Ishikawa (cell line): Measurements from ENCODE around the gene GTPBP3.

ENCODE experiments used
- EGR1 ChIP-seq: IDR thresholded peaks from 2 replicates; pipeline ENCODE4 v1.6.1; 2012
- EP300 ChIP-seq: IDR thresholded peaks from 2 replicates; pipeline ENCODE4 v1.6.1; 2012; ENCODE audit warnings: borderline replicate concordance
- FOXM1 ChIP-seq: IDR thresholded peaks from 2 replicates; pipeline ENCODE4 v1.6.1; 2012; ENCODE audit warnings: low read depth, borderline replicate concordance
- NFIC ChIP-seq: IDR thresholded peaks from 2 replicates; pipeline ENCODE4 v1.6.1; 2012
- RAD21 ChIP-seq: IDR thresholded peaks from 2 replicates; pipeline ENCODE4 v1.6.1; 2012; ENCODE audit warnings: low read depth
- TAF1 ChIP-seq: IDR thresholded peaks from 2 replicates; pipeline ENCODE4 v1.6.1; 2012; ENCODE audit warnings: low read depth, mild to moderate bottlenecking
- TCF12 ChIP-seq: IDR thresholded peaks from 2 replicates; pipeline ENCODE4 v1.6.1; 2012; ENCODE audit warnings: low read depth
- TEAD4 ChIP-seq: IDR thresholded peaks from 2 replicates; pipeline ENCODE4 v1.6.1; 2012
- YY1 ChIP-seq: IDR thresholded peaks from 2 replicates; pipeline ENCODE4 v1.6.1; 2012; ENCODE audit warnings: low read depth

DNA sequence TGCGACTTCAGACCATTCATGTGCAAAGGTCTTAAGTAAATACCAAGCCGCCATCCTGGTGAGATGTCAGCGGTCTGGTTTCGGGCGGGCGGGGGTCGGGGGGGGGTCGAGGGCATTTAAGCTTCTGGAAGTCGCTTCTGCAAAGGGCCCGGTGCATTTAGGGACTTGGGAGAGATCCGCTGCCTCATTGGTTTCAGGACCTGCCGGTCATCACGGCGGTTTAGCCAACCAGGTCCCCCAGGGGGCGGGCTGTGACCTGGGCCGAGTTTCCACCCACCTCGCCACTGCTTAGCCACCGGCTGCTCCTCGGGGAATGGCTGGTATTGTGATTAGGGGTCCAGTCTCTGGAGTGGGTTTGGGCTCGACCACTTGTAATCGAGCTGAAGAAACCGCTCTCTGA, 47.9 kb upstream of the GTPBP3 start:
- no peak for TF ChIP-seq RAD21
- TF ChIP-seq YY1: no peak
- TF ChIP-seq EP300: no peak
- no peak for TF ChIP-seq FOXM1
- TF ChIP-seq TCF12: no peak
- no peak for TF ChIP-seq TEAD4
- TF ChIP-seq TAF1: no peak
- no peak for TF ChIP-seq EGR1
- TF ChIP-seq NFIC: no peak
